HepG2 (cell line): Measurements from ENCODE around the gene RPL39. TPM values are rescaled to one million over a fixed set of nuclear protein-coding genes. Genes with fewer than 3 reads are reported as not detected.
"Not testable (repeated sequence)": the region's sequence is repeated elsewhere in the genome, so short reads cannot be mapped to it uniquely, and the experiment has no call there.

Source experiments
- ATAC-seq: fragments of 200-7000 bp; cut with Tn5 transposase; 3 replicates; pipeline ENCODE4 v1.9.1; 2020; ENCODE audit warnings: mild to moderate bottlenecking, moderate library complexity
- BruUV-seq: library from RNA; stranded (reverse); fragments of 400-500 nt; replicated peaks from 2 replicates; lab custom pipeline; 2021; lab: Mats Ljungman, UMichigan
- CTCF ChIA-PET: fragments of 300-600 bp; formaldehyde crosslinking; extraction: SDS; loops from one replicate; lab custom pipeline; 2021; ENCODE audit warnings: low total read pairs, inconsistent platforms, low intra/inter-chr PET ratio; lab: Yijun Ruan, JAX
- POLR2A ChIA-PET: fragments of 350-600 bp; sonication (Branson Sonifier 250); formaldehyde crosslinking; loops from one replicate; lab custom pipeline; 2020; ENCODE audit warnings: antibody characterized with exemption, inconsistent platforms; lab: Yijun Ruan, JAX
- DNase-seq: peaks from one replicate; pipeline ENCODE4 v3.0.0-alpha.2; 2015; ENCODE audit warnings: low spot score
- FAIRE-seq: peaks from 3 replicates; lab custom pipeline; 2011; peaks lifted over from hg19 to GRCh38; lab: Jason Lieb, UNC
- H2AFZ ChIP-seq: one replicate; pipeline ENCODE4 v1.6.1; 2011; ENCODE audit warnings: low read length, inconsistent platforms
- H3K27ac ChIP-seq: fragments of 300-600 bp; 3 replicates; pipeline ENCODE4 v1.8.0; 2011; ENCODE audit warnings: mixed run types, mild to moderate bottlenecking, mixed read lengths, low read length, inconsistent platforms; ENCODE audit not compliant: insufficient read depth; ENCODE audit errors: extremely low read length
- H3K27me3 ChIP-seq, 2 experiments: fragments of 200-600 bp in 1 of 2; 2 replicates in 1 of 2; 3 replicates in 1 of 2; pipeline versions ENCODE4 v1.6.0 to v1.8.0; 2011; ENCODE audit warnings: low read length in 2 of 2, mild to moderate bottlenecking in 2 of 2, moderate library complexity in 2 of 2, inconsistent platforms in 1 of 2; ENCODE audit not compliant: insufficient read depth in 2 of 2, control insufficient read depth in 1 of 2
- H3K36me3 ChIP-seq, 2 experiments: fragments of 200-600 bp in 1 of 2; replicated peaks in 1 of 2; 2 replicates in 1 of 2; 3 replicates in 1 of 2; pipeline versions ENCODE4 v1.5.1 to v1.8.0; 2011; ENCODE audit warnings: low read length in 2 of 2, inconsistent platforms in 1 of 2; ENCODE audit not compliant: insufficient read depth in 2 of 2, control insufficient read depth in 1 of 2
- H3K4me1 ChIP-seq: 2 replicates; pipeline ENCODE4 v1.5.1; 2012; ENCODE audit warnings: low read length, inconsistent platforms; ENCODE audit not compliant: insufficient read depth
- H3K4me2 ChIP-seq: 2 replicates; pipeline ENCODE4 v1.6.0; 2011; ENCODE audit warnings: low read depth, low read length, inconsistent platforms
- H3K4me3 ChIP-seq, 3 experiments: fragments of 200-600 bp in 1 of 3; sonication (generic), shearing (Covaris generic) in 1 of 3; replicated peaks in 1 of 3; 2 replicates each; pipeline ENCODE4 v1.5.1; 2011 to 2016; ENCODE audit warnings: low read length in 3 of 3, inconsistent platforms in 2 of 3, low read depth in 2 of 3, mild to moderate bottlenecking in 2 of 3, control low read depth in 1 of 3, mixed read lengths in 1 of 3; ENCODE audit not compliant: insufficient read depth in 1 of 3
- H3K79me2 ChIP-seq: one replicate; pipeline ENCODE4 v1.6.1; 2011; ENCODE audit warnings: low read length, inconsistent platforms; ENCODE audit not compliant: insufficient read depth
- H3K9ac ChIP-seq: 2 replicates; pipeline ENCODE4 v1.6.0; 2011; ENCODE audit warnings: mild to moderate bottlenecking, low read depth, low read length, inconsistent platforms; ENCODE audit not compliant: insufficient read depth
- H3K9me3 ChIP-seq: 2 replicates; pipeline ENCODE4 v1.5.1; 2012; ENCODE audit warnings: mild to moderate bottlenecking, low read length
- H4K20me1 ChIP-seq: 2 replicates; pipeline ENCODE4 v1.6.0; 2011; ENCODE audit warnings: inconsistent platforms, mild to moderate bottlenecking, low read length, moderate library complexity; ENCODE audit not compliant: insufficient read depth
- ATF1 ChIP-seq: IDR thresholded peaks from 2 replicates; pipeline ENCODE4 v1.6.1; 2016; ENCODE audit warnings: mild to moderate bottlenecking, control low read depth
- EP300 ChIP-seq, 3 experiments: sonication (generic) in 1 of 3; formaldehyde crosslinking in 1 of 3; IDR thresholded peaks; 2 replicates each; pipeline versions ENCODE4 v1.5.1 to v1.6.1; 2011 to 2020; ENCODE audit warnings: low read depth in 2 of 3, low read length in 2 of 3, borderline replicate concordance in 1 of 3, improper control_type of control experiment in 1 of 3, mild to moderate bottlenecking in 1 of 3, missing genetic modification reagents in 1 of 3, moderate library complexity in 1 of 3
- ETV5 ChIP-seq: IDR thresholded peaks from 2 replicates; pipeline ENCODE4 v1.6.1; 2018; ENCODE audit warnings: missing biosample characterization, missing genetic modification reagents, inconsistent platforms, borderline replicate concordance
- FOXK2 ChIP-seq: fragments of 450-650 bp; IDR thresholded peaks from 2 replicates; pipeline ENCODE4 v1.6.1; 2016
- KMT2A ChIP-seq: sonication (generic); formaldehyde crosslinking; IDR thresholded peaks from 2 replicates; pipeline ENCODE4 v1.4.0; 2020; ENCODE audit warnings: missing genetic modification reagents
- MTERF4 ChIP-seq: sonication (generic); formaldehyde crosslinking; IDR thresholded peaks from 2 replicates; pipeline ENCODE4 v1.8.0; 2023; ENCODE audit warnings: mild to moderate bottlenecking, missing genetic modification reagents
- NR2F6 ChIP-seq, 2 experiments: IDR thresholded peaks; 2 replicates each; pipeline ENCODE4 v1.6.1; 2016; ENCODE audit warnings: antibody characterized with exemption in 1 of 2, mild to moderate bottlenecking in 1 of 2
- PITX1 ChIP-seq: sonication (generic); formaldehyde crosslinking; IDR thresholded peaks from 2 replicates; pipeline ENCODE4 v1.5.1; 2020; ENCODE audit warnings: mild to moderate bottlenecking, missing genetic modification reagents
- SAP130 ChIP-seq: IDR thresholded peaks from 2 replicates; pipeline ENCODE4 v1.6.1; 2016; ENCODE audit warnings: low read depth
- SOX13 ChIP-seq, 3 experiments: fragments of 450-650 bp in 1 of 3; sonication (generic) in 1 of 3; formaldehyde crosslinking in 1 of 3; IDR thresholded peaks in 2 of 3; conservative IDR thresholded peaks in 1 of 3; 2 replicates each; pipeline versions ENCODE4 v1.5.0 to v1.6.1; 2016 to 2020; ENCODE audit warnings: antibody characterized with exemption in 1 of 3, mild to moderate bottlenecking in 1 of 3, missing compliant biosample characterization in 1 of 3, missing genetic modification reagents in 1 of 3, moderate library complexity in 1 of 3
- SOX5 ChIP-seq: IDR thresholded peaks from 2 replicates; pipeline ENCODE4 v1.6.1; 2016; ENCODE audit warnings: borderline replicate concordance
- ZNF3 ChIP-seq: IDR thresholded peaks from 2 replicates; pipeline ENCODE4 v1.7.0; 2017; ENCODE audit warnings: inconsistent platforms
- ZNF557 ChIP-seq: sonication (generic); formaldehyde crosslinking; IDR thresholded peaks from 2 replicates; pipeline ENCODE4 v1.4.0; 2020; ENCODE audit warnings: missing genetic modification reagents
- ZNF607 ChIP-seq: sonication (generic); formaldehyde crosslinking; IDR thresholded peaks from 2 replicates; pipeline ENCODE4 v1.5.1; 2020; ENCODE audit warnings: missing genetic modification reagents, mild to moderate bottlenecking, borderline replicate concordance
- ZNF878 ChIP-seq: sonication (generic); formaldehyde crosslinking; IDR thresholded peaks from 2 replicates; pipeline ENCODE4 v1.8.1; 2023; ENCODE audit warnings: mild to moderate bottlenecking, missing genetic modification reagents, moderate library complexity
- WGBS: methylation state at CpG from one replicate; pipeline ENCODE4 v1.1.6; 2017; ENCODE audit warnings: low lambda C conversion rate; 5-methylcytosine and 5-hydroxymethylcytosine counted together
- in situ Hi-C: cut with HindIII; loops from 2 replicates; pipeline ENCODE4 v1.10.0; 2017; ENCODE audit warnings: low pct_unique_long_range_greater_than_20kb; ENCODE audit not compliant: extremely low pct_ligation_motif_present
- intact Hi-C: fragments of 100-400 bp; cut with micrococcal nuclease; formaldehyde crosslinking; loops from one replicate; pipeline ENCODE4 v1.10.0; 2022; ENCODE audit not compliant: unreplicated experiment
- polyA plus RNA-seq, 8 experiments: library from polyadenylated mRNA; depleted of rRNA in 3 of 8; stranded (reverse) in 7 of 8; unstranded in 1 of 8; fragments of >200 nt; fragmentation: Illumina TruSeq in 4 of 8; extraction: Trizol in 4 of 8; gene quantifications; 2 replicates each; pipeline versions ENCODE4 v1.2.1 to v1.2.3, GENCODE V29; 2011 to 2016; ENCODE audit warnings: low read depth in 4 of 8, missing spikeins in 1 of 8, mixed read lengths in 1 of 8; ENCODE audit not compliant: insufficient read depth in 1 of 8
- total RNA-seq, 5 experiments: library from RNA; depleted of rRNA; stranded (reverse); fragments of >200 nt; fragmentation: Illumina TruSeq; extraction: Trizol; gene quantifications; 2 replicates each; pipeline ENCODE4 v1.2.3, GENCODE V29; 2016; ENCODE audit warnings: low read depth in 1 of 5
- TF ChIP-seq, protein P1 (sequence below): IDR thresholded peaks from 2 replicates; pipeline ENCODE4 v1.4.0; 2020; ENCODE audit warnings: mild to moderate bottlenecking, missing genetic modification reagents

Gene RPL39
- total and polyA plus RNA-seq, 2 of the 13 experiments (the other 11 are each of a cell fraction or from before 2014, with no cell fraction given) = 2,312 to 3,547 TPM

- TF ChIP-seq ETV5 (CRISPR knock-in tag) = peak; percentile 60; the same call in 1 of the 2 replicates
- no peak for TF ChIP-seq ZNF557 (CRISPR knock-in tag)
- no peak for TF ChIP-seq ZNF607
- no peak for TF ChIP-seq ZNF878 (CRISPR knock-in tag)
- no peak for TF ChIP-seq KMT2A
- 0 out of 2 replicates have a peak, but pooled peaks have one; percentile 4 for TF ChIP-seq FOXK2
- TF ChIP-seq EP300 (IDR thresholded peaks at IDR 0.05; ENCODE audit: low read depth in 2 of 2, low read length in 2 of 2) = 0 out of 4 replicates have a peak, but pooled peaks of 1 of the 2 experiments have one; percentile 41
- no peak for TF ChIP-seq EP300 (CRISPR knock-in tag; IDR thresholded peaks at IDR 0.05; ENCODE audit: borderline replicate concordance)
- TF ChIP-seq ZNF3 (CRISPR knock-in tag) = no peak
- TF ChIP-seq ATF1 (CRISPR knock-in tag) = peak; percentile 21; the same call in 1 of the 2 replicates
- no peak for TF ChIP-seq PITX1
- 0 out of 2 replicates have a peak, but pooled peaks have one; percentile 16 for TF ChIP-seq SAP130 (CRISPR knock-in tag)
- TF ChIP-seq MTERF4 = no peak
- TF ChIP-seq NR2F6 (IDR thresholded peaks at IDR 0.05) = peak; percentile 49
- peak; percentile 70; the same call in 1 of the 2 replicates for TF ChIP-seq NR2F6 (CRISPR knock-in tag; IDR thresholded peaks at IDR 0.05)
- TF ChIP-seq SOX5 = peak; percentile 90
- TF ChIP-seq, protein P1, sequence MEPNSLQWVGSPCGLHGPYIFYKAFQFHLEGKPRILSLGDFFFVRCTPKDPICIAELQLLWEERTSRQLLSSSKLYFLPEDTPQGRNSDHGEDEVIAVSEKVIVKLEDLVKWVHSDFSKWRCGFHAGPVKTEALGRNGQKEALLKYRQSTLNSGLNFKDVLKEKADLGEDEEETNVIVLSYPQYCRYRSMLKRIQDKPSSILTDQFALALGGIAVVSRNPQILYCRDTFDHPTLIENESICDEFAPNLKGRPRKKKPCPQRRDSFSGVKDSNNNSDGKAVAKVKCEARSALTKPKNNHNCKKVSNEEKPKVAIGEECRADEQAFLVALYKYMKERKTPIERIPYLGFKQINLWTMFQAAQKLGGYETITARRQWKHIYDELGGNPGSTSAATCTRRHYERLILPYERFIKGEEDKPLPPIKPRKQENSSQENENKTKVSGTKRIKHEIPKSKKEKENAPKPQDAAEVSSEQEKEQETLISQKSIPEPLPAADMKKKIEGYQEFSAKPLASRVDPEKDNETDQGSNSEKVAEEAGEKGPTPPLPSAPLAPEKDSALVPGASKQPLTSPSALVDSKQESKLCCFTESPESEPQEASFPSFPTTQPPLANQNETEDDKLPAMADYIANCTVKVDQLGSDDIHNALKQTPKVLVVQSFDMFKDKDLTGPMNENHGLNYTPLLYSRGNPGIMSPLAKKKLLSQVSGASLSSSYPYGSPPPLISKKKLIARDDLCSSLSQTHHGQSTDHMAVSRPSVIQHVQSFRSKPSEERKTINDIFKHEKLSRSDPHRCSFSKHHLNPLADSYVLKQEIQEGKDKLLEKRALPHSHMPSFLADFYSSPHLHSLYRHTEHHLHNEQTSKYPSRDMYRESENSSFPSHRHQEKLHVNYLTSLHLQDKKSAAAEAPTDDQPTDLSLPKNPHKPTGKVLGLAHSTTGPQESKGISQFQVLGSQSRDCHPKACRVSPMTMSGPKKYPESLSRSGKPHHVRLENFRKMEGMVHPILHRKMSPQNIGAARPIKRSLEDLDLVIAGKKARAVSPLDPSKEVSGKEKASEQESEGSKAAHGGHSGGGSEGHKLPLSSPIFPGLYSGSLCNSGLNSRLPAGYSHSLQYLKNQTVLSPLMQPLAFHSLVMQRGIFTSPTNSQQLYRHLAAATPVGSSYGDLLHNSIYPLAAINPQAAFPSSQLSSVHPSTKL (CRISPR knock-in tag) = peak; percentile 54
- no peak; the same call in 1 of the 2 replicates for TF ChIP-seq SOX13 (IDR thresholded peaks at IDR 0.05)
- peak in 1 of 2 experiments; percentile 91; a peak in 2 of 4 replicates for TF ChIP-seq SOX13 (CRISPR knock-in tag; conservative IDR thresholded peaks at IDR 0.05 in 1 of 2, IDR thresholded peaks at IDR 0.05 in 1 of 2)
These were observed 35.0 kb upstream of the RPL39 start (continued) for GRCh38 chrX:119826399-119826959.

DNA sequence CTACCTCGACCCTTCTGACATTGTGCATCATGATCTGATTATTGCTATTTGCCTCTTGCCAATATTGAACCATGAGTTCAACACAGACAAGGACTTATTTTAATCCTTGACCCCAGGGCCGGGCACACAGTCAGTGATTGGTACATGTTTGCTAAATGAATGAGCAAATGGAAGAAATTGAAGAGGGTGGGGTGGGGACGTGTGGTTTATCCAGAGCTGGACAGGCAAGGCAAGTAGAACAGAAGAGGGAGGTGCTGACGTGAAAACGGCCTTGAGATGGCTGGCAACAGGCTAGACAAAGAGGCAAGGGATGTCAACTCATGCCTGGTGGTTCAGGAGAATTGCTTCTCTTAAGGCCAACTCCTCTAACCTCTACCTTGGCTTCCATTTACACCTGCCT is 32.8 kb upstream of the RPL39 start:
- peaks cover 41% of the 10 kb centered on the region for H3K4me1 ChIP-seq
- in situ Hi-C loops, H3K36me3 ChIP-seq, H3K4me2 ChIP-seq, CTCF ChIA-PET, H3K79me2 ChIP-seq, H3K9me3 ChIP-seq, H3K4me3 ChIP-seq, intact Hi-C loops, H3K27me3 ChIP-seq, H4K20me1 ChIP-seq, DNase-seq, POLR2A ChIA-PET, H3K27ac ChIP-seq, H2AFZ ChIP-seq, BruUV-seq, H3K9ac ChIP-seq, FAIRE-seq: not testable (repeated sequence)
- peak; percentile 66 for ATAC-seq
- WGBS = no CpG with 5 or more reads among the region's 5 CpGs
